ENCODE measurements around the gene TLE1.

The TLE1 gene

DNA sequence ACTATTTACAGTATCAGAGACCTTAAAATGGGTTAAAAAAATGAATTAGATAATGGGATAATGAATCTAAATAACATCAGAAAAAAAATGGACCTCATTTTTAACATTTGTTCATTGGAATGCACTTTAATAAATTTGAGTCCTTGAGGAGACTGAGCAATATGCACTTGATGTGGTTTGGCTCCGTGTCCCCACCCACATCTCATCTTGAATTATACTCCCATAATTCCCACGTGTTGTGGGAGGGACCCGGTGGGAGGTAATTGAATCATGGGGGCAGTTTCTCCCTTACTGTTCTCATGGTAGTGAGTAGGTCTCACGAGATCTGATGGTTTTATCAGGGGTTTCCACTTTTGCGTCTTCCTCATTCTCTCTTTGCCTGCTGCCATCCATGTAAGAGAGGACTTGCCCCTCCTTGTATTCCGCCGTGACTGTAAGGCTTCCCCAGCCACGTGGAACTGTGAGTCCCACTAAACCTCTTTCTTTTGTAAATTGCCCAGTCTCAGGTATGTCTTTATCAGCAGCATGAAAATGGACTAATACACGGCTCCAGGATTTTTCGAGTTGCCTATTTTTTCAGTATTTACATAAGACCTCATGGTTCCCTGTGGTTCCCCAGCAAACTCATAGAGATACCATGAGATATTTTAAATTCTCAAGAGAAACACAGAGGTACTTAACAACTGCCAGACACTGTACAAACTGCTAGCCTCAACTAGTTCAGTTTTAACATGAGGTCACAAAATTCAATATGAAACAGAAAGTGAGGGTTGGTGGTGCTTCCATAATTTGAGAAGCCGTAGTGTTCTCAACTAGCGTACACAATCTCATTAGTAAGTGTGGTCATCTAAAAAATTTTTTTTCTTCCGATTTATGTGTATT is 128.3 kb downstream of the TLE1 start:
- Histone ChIP-seq H3K4me2 (ENCODE audit: low read length) (peak overlapping the region; percentile 29), H3K36me3 (replicated peaks; ENCODE audit: low read depth, low read length) (no peaks in the 10 kb centered on the region), H3K27me3 (ENCODE audit: low read depth, low read length) (peaks cover 2% of the 10 kb centered on the region; the same call in 1 of the 2 replicates), H2AFZ (ENCODE audit: low read depth, low read length) (no peak overlapping the region), H3K4me1 (ENCODE audit: low read length) (no peaks in the 10 kb centered on the region), H3K9ac (ENCODE audit: low read length) (no peak overlapping the region), H3K9me3 (ENCODE audit: insufficient read depth, low read length) (no peaks in the 10 kb centered on the region), H3K27ac (ENCODE audit: low read length) (no peak overlapping the region), H3K79me2 (ENCODE audit: low read length) (no peaks in the 10 kb centered on the region), H3K4me3 (ENCODE audit: low read length) (peak overlapping the region; percentile 16; the same call in 1 of the 2 replicates), H4K20me1 (ENCODE audit: insufficient read depth, low read length) (no peaks in the 10 kb centered on the region)
- TF ChIP-seq CTCF (IDR thresholded peaks at IDR 0.05; ENCODE audit: low read depth, low read length) (no peak), EZH2phosphoT487 (IDR thresholded peaks at IDR 0.05; ENCODE audit: low read depth) (no peak)

GRCh38 chr9:81559709-81560108 is 129.6 kb downstream of the TLE1 start:
- H2AFZ ChIP-seq (ENCODE audit: low read depth, low read length), result no peak overlapping the region

DNA sequence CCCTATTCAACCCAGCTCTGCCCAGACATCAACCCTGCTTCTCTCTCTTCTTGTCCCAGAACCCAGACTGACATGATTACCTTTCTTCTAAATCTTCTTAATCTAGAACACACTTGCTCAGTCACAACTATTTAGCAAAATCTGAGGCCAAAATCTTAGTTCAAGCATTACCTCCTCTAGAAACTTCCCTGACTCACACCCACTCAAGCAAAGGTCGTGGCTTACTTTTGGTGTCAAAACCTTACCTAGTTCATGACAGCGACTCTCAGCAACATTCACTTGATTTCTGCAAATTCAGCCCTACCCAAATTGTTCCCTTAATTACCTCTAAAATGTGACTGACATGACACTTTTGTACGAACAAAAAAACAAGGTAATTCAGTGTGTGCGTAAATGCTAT is 130.2 kb downstream of the TLE1 start:
- Histone ChIP-seq H3K4me2 (ENCODE audit: low read length) (no peak overlapping the region), H2AFZ (ENCODE audit: low read depth, low read length) (no peak overlapping the region), H3K79me2 (ENCODE audit: low read length) (no peaks in the 10 kb centered on the region), H3K4me3 (ENCODE audit: low read length) (no peak overlapping the region), H4K20me1 (ENCODE audit: insufficient read depth, low read length) (no peaks in the 10 kb centered on the region), H3K9me3 (ENCODE audit: insufficient read depth, low read length) (no peaks in the 10 kb centered on the region), H3K27ac (ENCODE audit: low read length) (no peak overlapping the region), H3K36me3 (replicated peaks; ENCODE audit: low read depth, low read length) (no peaks in the 10 kb centered on the region), H3K27me3 (ENCODE audit: low read depth, low read length) (peaks cover 2% of the 10 kb centered on the region; the same call in 1 of the 2 replicates), H3K9ac (ENCODE audit: low read length) (no peak overlapping the region), H3K4me1 (ENCODE audit: low read length) (no peaks in the 10 kb centered on the region)
- TF ChIP-seq CTCF (IDR thresholded peaks at IDR 0.05; ENCODE audit: low read depth, low read length) (no peak), EZH2phosphoT487 (IDR thresholded peaks at IDR 0.05; ENCODE audit: low read depth) (no peak)

More at GRCh38 chr9:81559709-81560108, 129.6 kb downstream of the TLE1 start:
- no peaks in the 10 kb centered on the region for H3K79me2 ChIP-seq (ENCODE audit: low read length)
- TF ChIP-seq CTCF (IDR thresholded peaks at IDR 0.05; ENCODE audit: low read depth, low read length) (no peak), EZH2phosphoT487 (IDR thresholded peaks at IDR 0.05; ENCODE audit: low read depth) (no peak)
- H3K9me3 ChIP-seq (ENCODE audit: insufficient read depth, low read length), result no peaks in the 10 kb centered on the region
- H3K27me3 ChIP-seq (ENCODE audit: low read depth, low read length), result peaks cover 2% of the 10 kb centered on the region; the same call in 1 of the 2 replicates
- no peak overlapping the region for H3K4me3 ChIP-seq (ENCODE audit: low read length)
- H4K20me1 ChIP-seq (ENCODE audit: insufficient read depth, low read length), result no peaks in the 10 kb centered on the region
- no peaks in the 10 kb centered on the region for H3K36me3 ChIP-seq (replicated peaks; ENCODE audit: low read depth, low read length)
- H3K4me1 ChIP-seq (ENCODE audit: low read length), result no peaks in the 10 kb centered on the region
- H3K4me2 ChIP-seq (ENCODE audit: low read length), result no peak overlapping the region
- H3K9ac ChIP-seq (ENCODE audit: low read length), result no peak overlapping the region
- H3K27ac ChIP-seq (ENCODE audit: low read length), result no peak overlapping the region

- Histone ChIP-seq H2AFZ (ENCODE audit: low read depth, low read length) (no peak overlapping the region), H3K4me3 (ENCODE audit: low read length) (no peak overlapping the region), H3K4me1 (ENCODE audit: low read length) (no peaks in the 10 kb centered on the region), H3K9ac (ENCODE audit: low read length) (no peak overlapping the region), H3K9me3 (ENCODE audit: insufficient read depth, low read length) (no peaks in the 10 kb centered on the region), H3K36me3 (replicated peaks; ENCODE audit: low read depth, low read length) (no peaks in the 10 kb centered on the region), H4K20me1 (ENCODE audit: insufficient read depth, low read length) (no peaks in the 10 kb centered on the region), H3K27me3 (ENCODE audit: low read depth, low read length) (peaks cover 2% of the 10 kb centered on the region; the same call in 1 of the 2 replicates), H3K27ac (ENCODE audit: low read length) (no peak overlapping the region), H3K79me2 (ENCODE audit: low read length) (no peaks in the 10 kb centered on the region), H3K4me2 (ENCODE audit: low read length) (no peak overlapping the region)
- no peak for TF ChIP-seq EZH2phosphoT487 (IDR thresholded peaks at IDR 0.05; ENCODE audit: low read depth)
- TF ChIP-seq CTCF (IDR thresholded peaks at IDR 0.05; ENCODE audit: low read depth, low read length), result no peak
Observed at GRCh38 chr9:81558091-81558830, 131.1 kb downstream of the TLE1 start.
